WTC11 (cell line): ENCODE measurements around the gene EYS. TPM values are rescaled to one million over a fixed set of nuclear protein-coding genes. Genes with fewer than 3 reads are reported as not detected.

ENCODE experiments used
- ATAC-seq: fragments of 200-7000 bp; cut with Tn5 transposase; 2 replicates; pipeline ENCODE4 v1.10.0; 2021; ENCODE audit warnings: mild to moderate bottlenecking, moderate library complexity
- CTCF ChIA-PET: fragments of 300-600 bp; sonication (Branson Sonifier 250); formaldehyde crosslinking; loops from one replicate; lab custom pipeline; 2021; ENCODE audit warnings: antibody characterized with exemption; lab: Charles Lee
- POLR2A ChIA-PET: fragments of 350-600 bp; sonication (Branson Sonifier 250); formaldehyde crosslinking; loops from one replicate; lab custom pipeline; 2021; ENCODE audit warnings: antibody characterized with exemption; lab: Charles Lee
- DNase-seq: peaks from one replicate; pipeline ENCODE4 v3.0.0; 2021; ENCODE audit warnings: low spot score
- H3K27ac Mint-ChIP-seq: 2 replicates; pipeline ENCODE4 v1.8.0; 2021; ENCODE audit warnings: mixed read lengths
- H3K27me3 Mint-ChIP-seq: 2 replicates; pipeline ENCODE4 v1.8.0; 2021; ENCODE audit warnings: low read depth, mild to moderate bottlenecking, moderate library complexity, mixed read lengths
- H3K36me3 Mint-ChIP-seq: 2 replicates; pipeline ENCODE4 v1.8.0; 2021; ENCODE audit warnings: mixed read lengths
- H3K4me1 Mint-ChIP-seq: 2 replicates; pipeline ENCODE4 v1.8.0; 2022; ENCODE audit warnings: mixed read lengths
- H3K4me3 Mint-ChIP-seq: 2 replicates; pipeline ENCODE4 v1.8.0; 2021; ENCODE audit warnings: mild to moderate bottlenecking, moderate library complexity, mixed read lengths
- H3K9me3 Mint-ChIP-seq: 2 replicates; pipeline ENCODE4 v1.8.0; 2021; ENCODE audit warnings: mixed read lengths
- ATF1 ChIP-seq: sonication (generic); formaldehyde crosslinking; IDR thresholded peaks from 2 replicates; pipeline ENCODE4 v1.8.1; 2023; ENCODE audit warnings: mild to moderate bottlenecking, moderate library complexity, missing genetic modification reagents
- ELF4 ChIP-seq: sonication (generic); formaldehyde crosslinking; IDR thresholded peaks from 2 replicates; pipeline ENCODE4 v1.8.1; 2022; ENCODE audit warnings: low read depth, mild to moderate bottlenecking, moderate library complexity, missing genetic modification reagents
- EMX1 ChIP-seq: fragments of 250-450 bp; sonication (Bioruptor Pico); IDR thresholded peaks from 2 replicates; pipeline ENCODE4 v1.8.0; 2021; ENCODE audit warnings: mild to moderate bottlenecking
- ESRRA ChIP-seq: sonication (generic); formaldehyde crosslinking; IDR thresholded peaks from 2 replicates; pipeline ENCODE4 v1.8.1; 2022; ENCODE audit warnings: mild to moderate bottlenecking, missing genetic modification reagents, borderline replicate concordance
- ETV6 ChIP-seq: sonication (generic); formaldehyde crosslinking; IDR thresholded peaks from 2 replicates; pipeline ENCODE4 v1.8.1; 2022; ENCODE audit warnings: mild to moderate bottlenecking, missing genetic modification reagents
- GABPB1 ChIP-seq: sonication (generic); formaldehyde crosslinking; IDR thresholded peaks from 2 replicates; pipeline ENCODE4 v1.8.1; 2023; ENCODE audit warnings: mild to moderate bottlenecking, missing genetic modification reagents
- HMGA2 ChIP-seq: fragments of 250-450 bp; sonication (Bioruptor Pico); IDR thresholded peaks from 2 replicates; pipeline ENCODE4 v1.4.0; 2021; ENCODE audit warnings: mild to moderate bottlenecking, moderate library complexity
- IRF2 ChIP-seq: sonication (generic); formaldehyde crosslinking; IDR thresholded peaks from 2 replicates; pipeline ENCODE4 v1.8.0; 2022; ENCODE audit warnings: low read depth, missing genetic modification reagents, borderline replicate concordance
- MXD4 ChIP-seq: fragments of 250-450 bp; sonication (Bioruptor Pico); IDR thresholded peaks from 2 replicates; pipeline ENCODE4 v1.8.0; 2021; ENCODE audit warnings: mild to moderate bottlenecking, moderate library complexity, borderline replicate concordance
- NR1H2 ChIP-seq: sonication (generic); formaldehyde crosslinking; IDR thresholded peaks from 2 replicates; pipeline ENCODE4 v1.9.0; 2021; ENCODE audit warnings: mild to moderate bottlenecking, moderate library complexity, missing genetic modification reagents
- PRRX2 ChIP-seq: fragments of 250-450 bp; sonication (Bioruptor Pico); IDR thresholded peaks from 2 replicates; pipeline ENCODE4 v1.8.0; 2021; ENCODE audit warnings: mild to moderate bottlenecking
- ZNF263 ChIP-seq: sonication (generic); formaldehyde crosslinking; IDR thresholded peaks from 2 replicates; pipeline ENCODE4 v1.8.1; 2022; ENCODE audit warnings: low read depth, mild to moderate bottlenecking, moderate library complexity, missing genetic modification reagents
- ZNF317 ChIP-seq: sonication (generic); formaldehyde crosslinking; IDR thresholded peaks from 2 replicates; pipeline ENCODE4 v1.8.1; 2023; ENCODE audit warnings: low read depth, mild to moderate bottlenecking, moderate library complexity, missing genetic modification reagents, borderline replicate concordance
- ZNF416 ChIP-seq: fragments of 250-450 bp; sonication (Bioruptor Pico); IDR thresholded peaks from 2 replicates; pipeline ENCODE4 v1.9.0; 2021; ENCODE audit warnings: mild to moderate bottlenecking, inconsistent platforms
- total RNA-seq: library from RNA; stranded (reverse); gene quantifications from 3 replicates; pipeline ENCODE4 v1.2.3, GENCODE V29; 2021
- TF ChIP-seq, protein P1 (sequence below): sonication (generic); formaldehyde crosslinking; IDR thresholded peaks from 2 replicates; pipeline ENCODE4 v1.8.1; 2022; ENCODE audit warnings: missing genetic modification reagents, borderline replicate concordance
- TF ChIP-seq, protein P2 (sequence below): sonication (generic); formaldehyde crosslinking; IDR thresholded peaks from 2 replicates; pipeline ENCODE4 v1.8.1; 2023; ENCODE audit warnings: mild to moderate bottlenecking, missing genetic modification reagents, moderate library complexity
- TF ChIP-seq, protein P3 (sequence below): sonication (generic); formaldehyde crosslinking; IDR thresholded peaks from 2 replicates; pipeline ENCODE4 v1.8.0; 2023; ENCODE audit warnings: mild to moderate bottlenecking, missing genetic modification reagents
- TF ChIP-seq, protein P4 (sequence below): fragments of 250-450 bp; sonication (Bioruptor Pico); IDR thresholded peaks from 2 replicates; pipeline ENCODE4 v1.8.0; 2021; ENCODE audit warnings: mild to moderate bottlenecking
- TF ChIP-seq, protein P5 (sequence below): fragments of 250-450 bp; sonication (Bioruptor Pico); IDR thresholded peaks from 2 replicates; pipeline ENCODE4 v1.9.0; 2021; ENCODE audit warnings: mild to moderate bottlenecking
- TF ChIP-seq, protein P6 (sequence below): fragments of 250-450 bp; sonication (Bioruptor Pico); IDR thresholded peaks from 2 replicates; pipeline ENCODE4 v1.9.0; 2021; ENCODE audit warnings: moderate library complexity, mild to moderate bottlenecking, inconsistent platforms, borderline replicate concordance
- TF ChIP-seq, protein P7 (sequence below): sonication (generic); formaldehyde crosslinking; IDR thresholded peaks from 2 replicates; pipeline ENCODE4 v1.8.1; 2022; ENCODE audit warnings: low read depth, mild to moderate bottlenecking, moderate library complexity, missing genetic modification reagents, borderline replicate concordance
- TF ChIP-seq, protein P8 (sequence below): sonication (generic); formaldehyde crosslinking; conservative IDR thresholded peaks from 2 replicates; pipeline ENCODE4 v1.8.1; 2023; ENCODE audit warnings: mild to moderate bottlenecking, low read depth, missing genetic modification reagents, moderate library complexity
- TF ChIP-seq, protein P9 (sequence below): sonication (generic); formaldehyde crosslinking; IDR thresholded peaks from 2 replicates; pipeline ENCODE4 v1.8.1; 2023; ENCODE audit warnings: mild to moderate bottlenecking, missing genetic modification reagents

The EYS gene
- total RNA-seq, 1 experiment from 2014 or later = not detected

DNA sequence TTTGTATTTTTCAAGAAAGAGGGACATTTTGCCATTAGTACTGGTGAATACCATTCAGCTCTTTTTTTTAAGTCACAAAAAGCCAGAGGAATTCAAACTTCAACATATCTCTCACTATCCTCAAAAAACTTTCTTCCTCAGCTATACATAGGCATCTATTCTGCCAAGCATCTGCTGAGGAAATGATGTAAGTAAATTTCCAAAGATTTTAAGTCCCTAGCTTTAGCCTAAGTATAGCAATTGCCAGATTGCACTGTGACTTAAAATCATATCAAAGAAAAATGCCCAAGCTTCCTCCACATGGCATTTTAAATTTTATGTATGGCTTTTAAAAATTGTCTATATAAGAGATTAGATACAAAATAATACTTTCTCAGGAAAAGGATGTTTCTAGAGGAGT lies 237.4 kb downstream of the EYS start:
- ChIA-PET POLR2A (no interaction called here), CTCF (no interaction called here)
- peaks cover 9% of the 10 kb centered on the region for H3K36me3 Mint-ChIP-seq
- peaks cover 30% of the 10 kb centered on the region for H3K9me3 Mint-ChIP-seq
- no peak overlapping the region for H3K27ac Mint-ChIP-seq
- ATAC-seq (no peak), DNase-seq (no peak)
- H3K4me3 Mint-ChIP-seq = no peak overlapping the region
- H3K27me3 Mint-ChIP-seq = no peaks in the 10 kb centered on the region
- TF ChIP-seq, protein P1, sequence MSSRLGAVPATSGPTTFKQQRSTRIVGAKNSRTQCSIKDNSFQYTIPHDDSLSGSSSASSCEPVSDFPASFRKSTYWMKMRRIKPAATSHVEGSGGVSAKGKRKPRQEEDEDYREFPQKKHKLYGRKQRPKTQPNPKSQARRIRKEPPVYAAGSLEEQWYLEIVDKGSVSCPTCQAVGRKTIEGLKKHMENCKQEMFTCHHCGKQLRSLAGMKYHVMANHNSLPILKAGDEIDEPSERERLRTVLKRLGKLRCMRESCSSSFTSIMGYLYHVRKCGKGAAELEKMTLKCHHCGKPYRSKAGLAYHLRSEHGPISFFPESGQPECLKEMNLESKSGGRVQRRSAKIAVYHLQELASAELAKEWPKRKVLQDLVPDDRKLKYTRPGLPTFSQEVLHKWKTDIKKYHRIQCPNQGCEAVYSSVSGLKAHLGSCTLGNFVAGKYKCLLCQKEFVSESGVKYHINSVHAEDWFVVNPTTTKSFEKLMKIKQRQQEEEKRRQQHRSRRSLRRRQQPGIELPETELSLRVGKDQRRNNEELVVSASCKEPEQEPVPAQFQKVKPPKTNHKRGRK = no peak
- TF ChIP-seq, protein P2, sequence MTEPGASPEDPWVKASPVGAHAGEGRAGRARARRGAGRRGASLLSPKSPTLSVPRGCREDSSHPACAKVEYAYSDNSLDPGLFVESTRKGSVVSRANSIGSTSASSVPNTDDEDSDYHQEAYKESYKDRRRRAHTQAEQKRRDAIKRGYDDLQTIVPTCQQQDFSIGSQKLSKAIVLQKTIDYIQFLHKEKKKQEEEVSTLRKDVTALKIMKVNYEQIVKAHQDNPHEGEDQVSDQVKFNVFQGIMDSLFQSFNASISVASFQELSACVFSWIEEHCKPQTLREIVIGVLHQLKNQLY (CRISPR knock-in tag) = no peak
- TF ChIP-seq, protein P3, sequence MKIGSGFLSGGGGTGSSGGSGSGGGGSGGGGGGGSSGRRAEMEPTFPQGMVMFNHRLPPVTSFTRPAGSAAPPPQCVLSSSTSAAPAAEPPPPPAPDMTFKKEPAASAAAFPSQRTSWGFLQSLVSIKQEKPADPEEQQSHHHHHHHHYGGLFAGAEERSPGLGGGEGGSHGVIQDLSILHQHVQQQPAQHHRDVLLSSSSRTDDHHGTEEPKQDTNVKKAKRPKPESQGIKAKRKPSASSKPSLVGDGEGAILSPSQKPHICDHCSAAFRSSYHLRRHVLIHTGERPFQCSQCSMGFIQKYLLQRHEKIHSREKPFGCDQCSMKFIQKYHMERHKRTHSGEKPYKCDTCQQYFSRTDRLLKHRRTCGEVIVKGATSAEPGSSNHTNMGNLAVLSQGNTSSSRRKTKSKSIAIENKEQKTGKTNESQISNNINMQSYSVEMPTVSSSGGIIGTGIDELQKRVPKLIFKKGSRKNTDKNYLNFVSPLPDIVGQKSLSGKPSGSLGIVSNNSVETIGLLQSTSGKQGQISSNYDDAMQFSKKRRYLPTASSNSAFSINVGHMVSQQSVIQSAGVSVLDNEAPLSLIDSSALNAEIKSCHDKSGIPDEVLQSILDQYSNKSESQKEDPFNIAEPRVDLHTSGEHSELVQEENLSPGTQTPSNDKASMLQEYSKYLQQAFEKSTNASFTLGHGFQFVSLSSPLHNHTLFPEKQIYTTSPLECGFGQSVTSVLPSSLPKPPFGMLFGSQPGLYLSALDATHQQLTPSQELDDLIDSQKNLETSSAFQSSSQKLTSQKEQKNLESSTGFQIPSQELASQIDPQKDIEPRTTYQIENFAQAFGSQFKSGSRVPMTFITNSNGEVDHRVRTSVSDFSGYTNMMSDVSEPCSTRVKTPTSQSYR (CRISPR knock-in tag) = no peak
- TF ChIP-seq ZNF317 (CRISPR knock-in tag) (no peak), ZNF263 (CRISPR knock-in tag) (no peak), ZNF416 (no peak), IRF2 (no peak), GABPB1 (CRISPR knock-in tag) (no peak), HMGA2 (CRISPR knock-in tag) (no peak), ETV6 (CRISPR knock-in tag) (no peak), ELF4 (no peak)
- TF ChIP-seq, protein P4, sequence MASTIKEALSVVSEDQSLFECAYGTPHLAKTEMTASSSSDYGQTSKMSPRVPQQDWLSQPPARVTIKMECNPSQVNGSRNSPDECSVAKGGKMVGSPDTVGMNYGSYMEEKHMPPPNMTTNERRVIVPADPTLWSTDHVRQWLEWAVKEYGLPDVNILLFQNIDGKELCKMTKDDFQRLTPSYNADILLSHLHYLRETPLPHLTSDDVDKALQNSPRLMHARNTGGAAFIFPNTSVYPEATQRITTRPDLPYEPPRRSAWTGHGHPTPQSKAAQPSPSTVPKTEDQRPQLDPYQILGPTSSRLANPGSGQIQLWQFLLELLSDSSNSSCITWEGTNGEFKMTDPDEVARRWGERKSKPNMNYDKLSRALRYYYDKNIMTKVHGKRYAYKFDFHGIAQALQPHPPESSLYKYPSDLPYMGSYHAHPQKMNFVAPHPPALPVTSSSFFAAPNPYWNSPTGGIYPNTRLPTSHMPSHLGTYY = no peak
- TF ChIP-seq, protein P5, sequence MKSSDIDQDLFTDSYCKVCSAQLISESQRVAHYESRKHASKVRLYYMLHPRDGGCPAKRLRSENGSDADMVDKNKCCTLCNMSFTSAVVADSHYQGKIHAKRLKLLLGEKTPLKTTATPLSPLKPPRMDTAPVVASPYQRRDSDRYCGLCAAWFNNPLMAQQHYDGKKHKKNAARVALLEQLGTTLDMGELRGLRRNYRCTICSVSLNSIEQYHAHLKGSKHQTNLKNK (CRISPR knock-in tag) = no peak
- H3K4me1 Mint-ChIP-seq = no peaks in the 10 kb centered on the region

DNA sequence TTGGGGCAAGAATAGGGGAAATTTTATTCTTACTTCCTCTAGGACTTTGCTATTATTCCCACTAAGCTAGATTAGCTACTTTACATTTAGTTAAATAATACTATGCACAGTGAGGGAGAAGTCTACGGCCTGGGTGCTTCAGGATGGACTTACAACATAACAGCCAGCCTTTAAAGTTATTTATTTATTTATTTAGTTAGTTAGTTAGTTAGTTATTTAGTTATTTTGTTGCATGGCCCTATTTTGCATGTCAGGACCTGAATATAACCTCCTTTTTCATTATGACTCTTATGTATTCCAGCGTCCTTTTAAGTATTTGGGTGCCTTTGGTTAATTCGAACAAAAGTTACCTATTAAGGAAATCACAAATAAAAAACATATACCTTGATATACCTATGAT lies 238.7 kb downstream of the EYS start:
- no peak for ATAC-seq
- POLR2A ChIA-PET = no interaction called here
- no peak overlapping the region for H3K27ac Mint-ChIP-seq

More for the DNA sequence above, 238.7 kb downstream of the EYS start:
- no peak overlapping the region for H3K4me3 Mint-ChIP-seq
- H3K27me3 Mint-ChIP-seq = no peaks in the 10 kb centered on the region
- no peaks in the 10 kb centered on the region for H3K4me1 Mint-ChIP-seq
- peaks cover 5% of the 10 kb centered on the region for H3K36me3 Mint-ChIP-seq
- peaks cover 26% of the 10 kb centered on the region for H3K9me3 Mint-ChIP-seq
- CTCF ChIA-PET = no interaction called here
- TF ChIP-seq PRRX2 (no peak), EMX1 (no peak), ESRRA (CRISPR knock-in tag) (no peak), GABPB1 (CRISPR knock-in tag) (no peak), ATF1 (CRISPR knock-in tag) (no peak), NR1H2 (no peak), MXD4 (CRISPR knock-in tag) (no peak)
- TF ChIP-seq, protein P6, sequence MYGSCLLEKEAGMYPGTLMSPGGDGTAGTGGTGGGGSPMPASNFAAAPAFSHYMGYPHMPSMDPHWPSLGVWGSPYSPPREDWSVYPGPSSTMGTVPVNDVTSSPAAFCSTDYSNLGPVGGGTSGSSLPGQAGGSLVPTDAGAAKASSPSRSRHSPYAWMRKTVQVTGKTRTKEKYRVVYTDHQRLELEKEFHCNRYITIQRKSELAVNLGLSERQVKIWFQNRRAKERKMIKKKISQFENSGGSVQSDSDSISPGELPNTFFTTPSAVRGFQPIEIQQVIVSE (CRISPR knock-in tag) = no peak
- TF ChIP-seq, protein P7, sequence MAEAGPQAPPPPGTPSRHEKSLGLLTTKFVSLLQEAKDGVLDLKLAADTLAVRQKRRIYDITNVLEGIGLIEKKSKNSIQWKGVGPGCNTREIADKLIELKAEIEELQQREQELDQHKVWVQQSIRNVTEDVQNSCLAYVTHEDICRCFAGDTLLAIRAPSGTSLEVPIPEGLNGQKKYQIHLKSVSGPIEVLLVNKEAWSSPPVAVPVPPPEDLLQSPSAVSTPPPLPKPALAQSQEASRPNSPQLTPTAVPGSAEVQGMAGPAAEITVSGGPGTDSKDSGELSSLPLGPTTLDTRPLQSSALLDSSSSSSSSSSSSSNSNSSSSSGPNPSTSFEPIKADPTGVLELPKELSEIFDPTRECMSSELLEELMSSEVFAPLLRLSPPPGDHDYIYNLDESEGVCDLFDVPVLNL = no peak
- TF ChIP-seq, protein P8, sequence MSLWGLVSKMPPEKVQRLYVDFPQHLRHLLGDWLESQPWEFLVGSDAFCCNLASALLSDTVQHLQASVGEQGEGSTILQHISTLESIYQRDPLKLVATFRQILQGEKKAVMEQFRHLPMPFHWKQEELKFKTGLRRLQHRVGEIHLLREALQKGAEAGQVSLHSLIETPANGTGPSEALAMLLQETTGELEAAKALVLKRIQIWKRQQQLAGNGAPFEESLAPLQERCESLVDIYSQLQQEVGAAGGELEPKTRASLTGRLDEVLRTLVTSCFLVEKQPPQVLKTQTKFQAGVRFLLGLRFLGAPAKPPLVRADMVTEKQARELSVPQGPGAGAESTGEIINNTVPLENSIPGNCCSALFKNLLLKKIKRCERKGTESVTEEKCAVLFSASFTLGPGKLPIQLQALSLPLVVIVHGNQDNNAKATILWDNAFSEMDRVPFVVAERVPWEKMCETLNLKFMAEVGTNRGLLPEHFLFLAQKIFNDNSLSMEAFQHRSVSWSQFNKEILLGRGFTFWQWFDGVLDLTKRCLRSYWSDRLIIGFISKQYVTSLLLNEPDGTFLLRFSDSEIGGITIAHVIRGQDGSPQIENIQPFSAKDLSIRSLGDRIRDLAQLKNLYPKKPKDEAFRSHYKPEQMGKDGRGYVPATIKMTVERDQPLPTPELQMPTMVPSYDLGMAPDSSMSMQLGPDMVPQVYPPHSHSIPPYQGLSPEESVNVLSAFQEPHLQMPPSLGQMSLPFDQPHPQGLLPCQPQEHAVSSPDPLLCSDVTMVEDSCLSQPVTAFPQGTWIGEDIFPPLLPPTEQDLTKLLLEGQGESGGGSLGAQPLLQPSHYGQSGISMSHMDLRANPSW = no peak
- TF ChIP-seq, protein P9, sequence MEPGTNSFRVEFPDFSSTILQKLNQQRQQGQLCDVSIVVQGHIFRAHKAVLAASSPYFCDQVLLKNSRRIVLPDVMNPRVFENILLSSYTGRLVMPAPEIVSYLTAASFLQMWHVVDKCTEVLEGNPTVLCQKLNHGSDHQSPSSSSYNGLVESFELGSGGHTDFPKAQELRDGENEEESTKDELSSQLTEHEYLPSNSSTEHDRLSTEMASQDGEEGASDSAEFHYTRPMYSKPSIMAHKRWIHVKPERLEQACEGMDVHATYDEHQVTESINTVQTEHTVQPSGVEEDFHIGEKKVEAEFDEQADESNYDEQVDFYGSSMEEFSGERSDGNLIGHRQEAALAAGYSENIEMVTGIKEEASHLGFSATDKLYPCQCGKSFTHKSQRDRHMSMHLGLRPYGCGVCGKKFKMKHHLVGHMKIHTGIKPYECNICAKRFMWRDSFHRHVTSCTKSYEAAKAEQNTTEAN (CRISPR knock-in tag) = no peak
- TF ChIP-seq, all 79 proteins: peak for 0
- no peak for DNase-seq
